Camera-type eye (tissue), 1 donor: Measurements from ENCODE around the gene RTL5. TPM values are rescaled to one million over a fixed set of nuclear protein-coding genes. Genes with fewer than 3 reads are reported as not detected.

Experiments
- total RNA-seq: library from RNA; depleted of rRNA; stranded (reverse); fragments of >200 nt; gene quantifications from one replicate; pipeline ENCODE4 v1.2.3, GENCODE V29; 2014

RTL5 gene
- total RNA-seq = 12.4 TPM

DNA sequence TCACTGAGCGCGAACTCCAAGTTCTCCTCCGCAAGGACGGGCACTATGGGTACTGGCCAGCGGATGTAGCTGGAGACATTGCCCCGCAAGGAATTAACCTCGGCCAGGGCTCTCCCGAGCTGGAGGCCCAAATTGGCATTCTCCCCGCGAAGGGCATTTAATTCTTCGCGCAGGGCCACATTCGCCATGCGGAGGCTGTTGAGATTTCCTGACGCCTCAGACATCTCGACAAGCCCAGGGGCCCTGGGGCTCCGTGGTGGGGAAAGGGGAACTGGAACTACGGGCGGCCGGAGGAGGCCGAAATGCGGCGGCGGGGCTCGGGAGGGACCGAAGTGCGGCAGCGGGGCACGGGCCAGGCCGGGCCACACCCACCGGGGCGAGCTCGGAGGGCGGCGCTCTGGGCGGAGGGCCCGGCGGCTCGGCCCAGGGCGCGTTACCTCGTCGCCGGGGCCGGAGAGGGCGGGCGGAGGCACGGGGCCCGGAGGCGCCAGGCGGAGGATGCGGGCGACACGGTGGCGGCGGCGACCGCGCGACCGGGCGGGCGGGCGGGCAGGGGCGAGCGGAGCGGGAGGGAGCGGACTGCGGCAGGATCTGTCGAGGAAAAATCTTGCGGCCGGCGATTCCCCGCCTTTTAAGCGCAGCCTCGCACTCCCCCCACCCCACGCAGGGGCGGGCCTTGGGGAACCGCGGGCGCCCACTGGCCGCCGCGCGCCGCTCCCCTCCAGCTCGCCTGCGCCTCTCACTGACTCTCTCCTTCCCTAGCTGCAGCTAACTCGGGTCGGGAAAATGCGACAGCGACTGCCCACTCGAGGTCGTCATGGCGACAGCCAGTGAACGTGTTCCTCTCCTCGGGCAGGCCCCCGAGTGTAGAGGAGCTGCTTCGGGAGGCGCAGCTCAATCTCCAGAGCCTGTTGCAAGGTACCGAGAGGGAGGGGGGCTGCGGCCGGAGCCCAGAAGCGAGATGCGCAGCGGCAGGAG is at the start of gene RTL5:
TSS of gene RTL5 (minus strand) at position 599 of the 978 bp plus-strand sequence.

Other genes starting within 250 kb of the RTL5 start
- 15.6 TPM for gene NHSL2, start 221.1 kb downstream of the RTL5 start, total RNA-seq
- 12.4 TPM for gene PIN4, start 49.8 kb upstream of the RTL5 start, total RNA-seq
- 2.7 TPM for gene ERCC6L, start 107.1 kb upstream of the RTL5 start, total RNA-seq
- 809 TPM for gene RPS4X, start 145.3 kb upstream of the RTL5 start, total RNA-seq
- 4.6 TPM for gene CITED1, start 174.0 kb upstream of the RTL5 start, total RNA-seq